SK-N-MC (cell line): Measurements from ENCODE around the gene KDM4B.

Experiments
- EZH2 ChIP-seq: fragments of 200-600 bp; sonication (generic); IDR thresholded peaks from one replicate; pipeline ENCODE4 v1.6.1; 2017; ENCODE audit warnings: antibody characterized with exemption
- POLR2AphosphoS5 ChIP-seq: IDR thresholded peaks from 2 replicates; pipeline ENCODE4 v1.6.1; 2012; ENCODE audit warnings: mild to moderate bottlenecking, low read depth, low read length, borderline replicate concordance

DNA sequence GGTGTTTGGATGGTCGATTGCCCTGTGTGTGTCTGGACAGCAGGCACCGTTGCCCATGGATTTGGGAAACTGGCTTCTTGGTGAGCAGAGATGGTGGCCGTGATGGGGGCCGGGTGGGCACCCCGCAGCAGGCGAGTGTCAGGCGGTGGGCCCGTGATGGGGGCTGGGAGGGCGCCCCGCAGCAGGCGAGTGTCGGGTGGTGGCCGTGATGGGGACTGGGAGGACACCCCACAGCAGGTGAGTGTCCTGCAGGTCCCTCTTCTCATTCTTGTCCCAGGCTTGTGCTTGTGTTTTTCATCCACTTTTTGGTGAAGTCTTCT is 86.5 kb downstream of the KDM4B start:
- TF ChIP-seq POLR2AphosphoS5 (no peak), EZH2 (no peak)
